GM19324 (cell line): ENCODE results near the gene FBXO31.
"Not testable (repeated sequence)": the region's sequence is repeated elsewhere in the genome, so short reads cannot be mapped to it uniquely, and the experiment has no call there.

Experiments used
- ATAC-seq: cut with Tn5 transposase; IDR thresholded peaks from one replicate; pipeline ENCODE4 v1.9.1; 2021; ENCODE audit warnings: mild to moderate bottlenecking, moderate library complexity; ENCODE audit not compliant: unreplicated experiment, low FRiP score

FBXO31 gene

GRCh38 chr16:87412371-87412995, 28.9 kb upstream of the FBXO31 start:
- ATAC-seq: no peak

- no peak for ATAC-seq
Observed at GRCh38 chr16:87411375-87412271, 28.0 kb upstream of the FBXO31 start.

GRCh38 chr16:87410968-87411367, 27.4 kb upstream of the FBXO31 start:
- ATAC-seq: no peak

- ATAC-seq: no peak
Observed at GRCh38 chr16:87410530-87410929, 27.0 kb upstream of the FBXO31 start.

GRCh38 chr16:87409781-87410180, 26.2 kb upstream of the FBXO31 start:
- no peak for ATAC-seq

- ATAC-seq: no peak
Observed at GRCh38 chr16:87409153-87409552, 25.6 kb upstream of the FBXO31 start.

- peak; percentile 74 for ATAC-seq
Observed at GRCh38 chr16:87407511-87408112, 24.0 kb upstream of the FBXO31 start.

- ATAC-seq: no peak
Observed at GRCh38 chr16:87406495-87407088, 23.0 kb upstream of the FBXO31 start.

- ATAC-seq: no peak
Observed at GRCh38 chr16:87404764-87405625, 21.4 kb upstream of the FBXO31 start.

GRCh38 chr16:87395181-87395842, 11.7 kb upstream of the FBXO31 start:
- ATAC-seq: no peak

GRCh38 chr16:87393680-87394055, 10.1 kb upstream of the FBXO31 start:
- no peak for ATAC-seq

GRCh38 chr16:87392821-87393679, 9.5 kb upstream of the FBXO31 start:
- no peak for ATAC-seq

- ATAC-seq: peak; percentile 81
Observed at GRCh38 chr16:87391950-87392820, 8.6 kb upstream of the FBXO31 start, which contains the start of gene MAP1LC3B. MAP1LC3B (plus strand) TSS chr16:87392336; CDS start chr16:87392428, 92 bp downstream.

- no peak for ATAC-seq
Observed at GRCh38 chr16:87391324-87391949, 7.9 kb upstream of the FBXO31 start.

GRCh38 chr16:87390641-87391323, 7.2 kb upstream of the FBXO31 start:
- ATAC-seq: no peak

GRCh38 chr16:87389914-87390313, 6.3 kb upstream of the FBXO31 start:
- ATAC-seq: not testable (repeated sequence)

- no peak for ATAC-seq
Observed at GRCh38 chr16:87389245-87389644, 5.7 kb upstream of the FBXO31 start.
